ENCODE measurements around the gene PARK7.

DNA sequence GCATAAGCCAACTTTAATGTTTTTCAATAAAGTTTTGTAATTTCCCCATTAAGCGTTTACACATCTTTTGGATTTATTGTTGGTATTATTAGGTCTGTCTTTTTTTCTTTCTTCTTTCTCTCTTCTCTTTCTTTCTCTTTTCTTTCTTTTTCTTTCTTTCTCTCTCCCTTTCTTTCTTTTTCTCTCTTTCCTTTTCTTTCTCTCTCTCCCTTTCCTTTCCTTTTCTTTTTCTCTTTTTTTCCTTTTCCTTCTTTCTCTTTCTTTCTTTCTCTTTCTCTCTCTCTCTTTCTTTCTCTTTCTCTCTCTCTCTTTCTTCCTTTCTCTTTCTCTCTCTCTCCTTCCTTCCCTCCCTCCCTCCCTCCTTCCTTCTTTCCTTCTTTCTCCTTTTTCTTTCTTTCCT is 33.3 kb downstream of the PARK7 start:
- TF ChIP-seq, protein P1, sequence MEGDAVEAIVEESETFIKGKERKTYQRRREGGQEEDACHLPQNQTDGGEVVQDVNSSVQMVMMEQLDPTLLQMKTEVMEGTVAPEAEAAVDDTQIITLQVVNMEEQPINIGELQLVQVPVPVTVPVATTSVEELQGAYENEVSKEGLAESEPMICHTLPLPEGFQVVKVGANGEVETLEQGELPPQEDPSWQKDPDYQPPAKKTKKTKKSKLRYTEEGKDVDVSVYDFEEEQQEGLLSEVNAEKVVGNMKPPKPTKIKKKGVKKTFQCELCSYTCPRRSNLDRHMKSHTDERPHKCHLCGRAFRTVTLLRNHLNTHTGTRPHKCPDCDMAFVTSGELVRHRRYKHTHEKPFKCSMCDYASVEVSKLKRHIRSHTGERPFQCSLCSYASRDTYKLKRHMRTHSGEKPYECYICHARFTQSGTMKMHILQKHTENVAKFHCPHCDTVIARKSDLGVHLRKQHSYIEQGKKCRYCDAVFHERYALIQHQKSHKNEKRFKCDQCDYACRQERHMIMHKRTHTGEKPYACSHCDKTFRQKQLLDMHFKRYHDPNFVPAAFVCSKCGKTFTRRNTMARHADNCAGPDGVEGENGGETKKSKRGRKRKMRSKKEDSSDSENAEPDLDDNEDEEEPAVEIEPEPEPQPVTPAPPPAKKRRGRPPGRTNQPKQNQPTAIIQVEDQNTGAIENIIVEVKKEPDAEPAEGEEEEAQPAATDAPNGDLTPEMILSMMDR (conservative IDR thresholded peaks at IDR 0.05 in 1 of 2, IDR thresholded peaks at IDR 0.05 in 1 of 2; ENCODE audit: extremely low read depth in 1 of 2, insufficient read depth in 1 of 2, low read depth in 1 of 2, low read length in 2 of 2), result no peak
- TF ChIP-seq EZH2 (IDR thresholded peaks at IDR 0.05; ENCODE audit: borderline replicate concordance, low read length), result no peak
